ENCODE data around the gene PDE3B.

DNA sequence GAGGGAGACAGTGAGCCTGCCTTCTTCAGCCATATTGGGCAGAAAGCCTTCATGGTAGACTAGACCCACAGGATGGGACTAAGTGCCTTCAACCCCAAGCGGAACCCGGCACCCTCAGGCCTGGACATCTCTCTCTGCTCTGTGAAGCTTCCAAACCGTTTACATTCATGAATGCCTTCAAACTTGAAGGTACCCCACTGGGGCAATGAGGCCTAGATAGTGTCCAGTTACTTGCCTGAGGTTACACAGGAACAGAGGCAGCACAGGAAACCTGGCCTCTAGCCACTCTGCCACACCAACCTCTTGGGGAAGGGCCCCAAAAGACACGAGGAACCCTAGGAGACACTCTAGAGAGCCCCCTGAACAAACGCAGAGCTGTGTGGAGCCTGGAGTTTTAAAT, 263.0 kb downstream of the PDE3B start:
- TF ChIP-seq CTCF (IDR thresholded peaks at IDR 0.05) (no peak), POLR2A (IDR thresholded peaks at IDR 0.05; ENCODE audit: low read depth) (no peak), POLR2AphosphoS5 (IDR thresholded peaks at IDR 0.05) (no peak), EP300 (IDR thresholded peaks at IDR 0.05) (no peak)
